Kidney tubule cell (primary cell): ENCODE measurements around the gene CCDC89.
"Not testable (repeated sequence)": the region's sequence is repeated elsewhere in the genome, so short reads cannot be mapped to it uniquely, and the experiment has no call there.

Experiments used
- DNase-seq: peaks from one replicate; pipeline ENCODE4 v3.0.0-alpha.2; 2018; ENCODE audit warnings: low spot score

The CCDC89 gene

DNA sequence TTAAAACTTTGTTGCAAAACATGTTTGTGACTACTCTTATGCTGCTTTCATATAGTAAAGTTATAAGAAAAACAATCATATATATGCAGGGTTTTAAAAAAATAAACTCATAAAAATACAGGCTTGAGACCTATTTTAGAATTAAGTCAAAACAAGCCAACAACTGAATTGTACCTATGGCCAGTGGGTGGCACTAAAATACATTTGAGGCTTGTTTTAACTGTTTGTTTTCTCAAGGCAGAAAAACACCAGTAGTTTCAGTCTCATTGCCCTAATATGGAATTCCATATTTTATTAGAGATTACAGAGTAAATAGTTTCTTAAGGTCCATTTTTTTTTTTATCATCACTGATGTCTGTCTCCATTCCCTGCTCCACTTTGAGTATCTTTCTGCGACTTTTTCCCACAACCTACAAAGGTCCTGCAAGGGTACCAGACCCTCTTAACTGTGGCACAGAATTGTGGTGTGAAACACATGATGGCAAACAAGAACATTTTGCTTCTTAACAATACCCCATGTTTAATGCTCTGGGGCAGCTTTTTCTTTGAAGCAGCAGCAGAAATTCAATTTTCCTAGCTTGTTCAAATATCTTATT is 8.5 kb upstream of the CCDC89 start:
- DNase-seq: peak; percentile 45

DNA sequence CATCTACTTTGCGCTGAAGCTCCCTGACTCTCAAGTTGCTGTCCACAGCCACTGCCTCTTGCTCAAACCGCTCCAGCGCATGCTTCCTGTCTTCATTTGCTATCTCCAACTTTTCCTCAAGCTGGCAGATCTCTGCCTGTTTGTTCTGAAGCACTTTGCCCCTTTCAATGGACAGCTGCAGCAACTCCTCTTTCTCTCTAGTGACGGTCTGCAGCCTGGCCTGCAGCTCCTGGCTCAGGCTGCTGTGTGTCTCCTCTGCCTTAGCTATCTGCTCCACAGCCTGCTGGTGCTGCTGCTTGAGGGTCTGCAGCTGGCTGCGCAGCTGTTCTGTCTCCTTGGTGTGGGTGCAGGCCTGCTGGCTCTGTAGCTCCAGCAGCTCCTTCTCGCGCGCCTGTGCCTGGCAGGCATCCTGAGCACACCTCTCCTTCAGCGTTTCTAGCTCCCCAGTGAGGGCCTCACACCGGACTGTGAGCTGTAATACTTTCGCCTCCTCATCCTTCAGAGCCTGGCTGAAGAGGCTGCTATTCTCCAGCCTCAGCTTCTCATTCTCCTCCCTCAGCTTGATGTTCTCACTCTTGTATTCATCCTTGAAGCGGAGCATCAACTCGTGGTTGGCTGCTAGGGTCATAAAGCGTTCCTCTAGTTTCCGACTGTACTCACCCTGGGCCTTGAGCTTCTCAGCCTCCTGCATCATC is 723 bp downstream of the CCDC89 start:
- peak; percentile 22 for DNase-seq

DNA sequence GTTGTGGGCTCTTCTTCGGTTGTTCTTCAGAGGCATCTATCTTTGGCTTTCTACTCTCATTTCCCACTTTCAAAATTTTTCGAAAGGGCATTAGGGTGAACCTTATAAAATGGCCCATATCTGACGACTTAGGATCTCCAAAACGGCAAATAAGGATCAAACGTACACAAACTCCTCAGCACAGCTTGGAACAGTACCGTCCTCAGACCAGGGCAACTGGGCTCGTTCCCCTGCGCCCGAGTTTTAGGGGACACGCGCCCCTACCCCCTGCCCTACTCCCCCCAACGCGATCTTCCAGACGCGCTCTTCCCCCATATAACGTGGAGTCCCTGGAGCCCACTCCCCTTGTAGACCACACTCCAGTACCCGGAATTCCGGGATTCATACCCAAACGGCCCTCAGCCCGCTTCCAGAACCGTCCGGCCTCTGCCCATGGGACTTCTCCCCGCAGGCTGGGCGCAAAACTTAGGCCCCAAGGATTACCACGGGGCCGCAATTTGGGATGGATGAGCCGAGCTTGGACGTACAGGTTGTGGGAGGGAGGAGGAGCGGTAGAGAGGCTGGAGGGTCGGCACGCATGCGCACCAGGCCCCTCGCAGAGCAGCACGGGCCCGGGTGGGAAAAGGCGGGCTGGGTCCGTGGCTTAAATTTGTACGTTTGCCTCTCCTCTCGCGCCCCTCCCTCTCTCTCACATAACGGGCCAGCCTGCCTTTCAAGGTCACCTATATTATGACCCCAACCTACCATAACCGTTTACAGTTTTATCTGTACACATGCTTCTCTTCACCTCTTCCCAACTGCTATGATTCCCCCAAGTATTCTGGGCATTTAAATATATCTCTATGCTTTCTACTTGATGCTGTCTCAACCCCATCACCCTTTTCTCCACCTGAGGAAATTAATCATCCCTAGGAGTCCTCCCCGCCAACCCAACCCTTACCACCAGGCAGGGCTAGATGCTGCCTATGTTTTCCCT is 3.4 kb downstream of the CCDC89 start:
- DNase-seq: peak; percentile 63

DNA sequence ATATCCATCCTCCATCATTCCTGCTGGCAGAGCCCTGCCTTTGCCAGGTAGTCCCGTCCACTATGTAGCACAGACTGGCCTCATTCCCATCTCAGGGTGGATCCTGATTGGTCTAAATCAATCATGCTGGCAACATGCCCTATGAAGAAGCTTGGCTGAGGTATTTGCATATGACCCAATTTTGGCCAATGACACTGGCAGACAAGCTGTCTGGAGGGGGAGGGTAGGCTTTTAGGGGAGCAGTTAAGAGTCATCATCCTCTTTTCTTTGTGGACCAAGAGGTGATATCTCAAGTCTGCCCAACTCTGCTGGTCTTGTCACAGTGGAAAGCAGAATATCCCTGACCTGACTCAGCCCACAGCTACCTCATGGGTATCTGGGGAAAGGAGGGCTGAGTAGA is 5.1 kb downstream of the CCDC89 start:
- DNase-seq: peak; percentile 29

DNA sequence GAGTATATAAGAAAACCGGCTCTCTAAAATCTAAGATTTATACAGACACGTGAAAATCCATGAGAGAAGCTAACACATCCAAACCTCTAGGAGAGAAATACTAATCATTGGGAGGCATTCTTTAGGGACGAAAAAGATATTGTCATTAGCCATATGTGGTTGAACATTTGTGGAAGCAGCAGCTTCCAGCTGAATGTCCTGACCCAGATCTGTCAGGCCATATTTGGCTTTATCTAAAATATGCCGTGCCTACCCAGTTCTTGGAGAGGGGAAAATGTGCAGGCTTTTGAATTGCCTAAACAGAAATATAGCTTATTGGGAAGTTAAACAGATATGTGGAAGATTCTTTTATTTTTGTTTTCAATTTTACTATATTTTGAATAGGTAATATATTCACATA is 6.4 kb downstream of the CCDC89 start:
- no peak for DNase-seq

DNA sequence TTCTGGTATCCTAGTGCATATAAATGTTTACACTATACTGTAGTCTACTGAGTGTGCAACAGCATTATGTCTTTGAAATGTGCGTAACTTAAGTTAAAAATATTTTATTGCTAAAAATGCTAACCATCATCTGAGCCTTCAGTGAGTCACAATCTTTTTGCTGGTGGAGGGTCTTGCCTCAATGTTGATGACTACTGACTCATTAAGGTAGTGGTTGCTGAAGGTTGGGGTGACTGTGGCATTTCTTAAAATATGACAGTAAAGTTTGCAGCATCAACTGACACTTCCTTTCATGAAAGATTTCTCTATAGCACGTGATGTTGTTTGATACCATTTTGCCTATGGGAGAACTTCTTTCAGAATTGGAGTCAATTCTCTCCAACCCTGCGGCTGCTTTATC is 12.6 kb downstream of the CCDC89 start:
- DNase-seq: no peak

DNA sequence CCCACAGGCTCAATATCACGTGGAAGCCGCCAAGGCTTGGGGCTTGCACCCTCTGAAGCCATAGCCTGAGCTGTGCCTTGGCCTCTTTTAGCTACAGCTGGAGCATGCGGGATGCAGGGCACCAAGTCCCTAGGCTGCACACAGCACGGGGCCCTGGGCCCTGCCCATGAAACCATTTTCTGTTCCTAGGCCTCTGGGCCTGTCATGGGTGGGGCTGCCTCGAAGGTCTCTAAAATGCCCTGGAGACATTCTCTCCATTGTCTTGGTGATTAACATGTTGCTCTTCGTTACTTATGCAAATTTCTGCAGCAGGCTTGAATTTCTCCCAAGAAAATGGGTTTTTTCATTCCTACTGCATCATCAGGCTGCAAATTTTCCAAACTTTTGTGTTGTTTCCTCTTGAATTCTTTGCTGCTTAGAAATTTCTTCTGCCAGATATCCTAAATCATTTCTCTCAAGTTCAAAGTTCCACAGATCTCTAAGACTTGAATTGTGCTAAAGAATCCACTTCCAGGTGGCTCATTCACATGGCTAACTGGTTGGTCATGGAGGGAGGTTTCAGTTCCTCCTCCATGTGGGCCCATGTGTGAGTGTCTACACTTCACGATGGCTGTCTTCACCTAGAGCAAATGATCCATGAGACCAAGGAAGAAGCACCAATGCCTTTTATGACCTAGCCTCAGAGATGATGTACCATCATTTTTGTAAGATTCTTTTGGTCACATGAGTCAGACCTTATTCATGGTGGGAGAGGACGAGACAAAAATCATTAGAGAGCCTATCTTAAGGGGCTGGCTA is 13.7 kb downstream of the CCDC89 start:
- DNase-seq: peak; percentile 17

DNA sequence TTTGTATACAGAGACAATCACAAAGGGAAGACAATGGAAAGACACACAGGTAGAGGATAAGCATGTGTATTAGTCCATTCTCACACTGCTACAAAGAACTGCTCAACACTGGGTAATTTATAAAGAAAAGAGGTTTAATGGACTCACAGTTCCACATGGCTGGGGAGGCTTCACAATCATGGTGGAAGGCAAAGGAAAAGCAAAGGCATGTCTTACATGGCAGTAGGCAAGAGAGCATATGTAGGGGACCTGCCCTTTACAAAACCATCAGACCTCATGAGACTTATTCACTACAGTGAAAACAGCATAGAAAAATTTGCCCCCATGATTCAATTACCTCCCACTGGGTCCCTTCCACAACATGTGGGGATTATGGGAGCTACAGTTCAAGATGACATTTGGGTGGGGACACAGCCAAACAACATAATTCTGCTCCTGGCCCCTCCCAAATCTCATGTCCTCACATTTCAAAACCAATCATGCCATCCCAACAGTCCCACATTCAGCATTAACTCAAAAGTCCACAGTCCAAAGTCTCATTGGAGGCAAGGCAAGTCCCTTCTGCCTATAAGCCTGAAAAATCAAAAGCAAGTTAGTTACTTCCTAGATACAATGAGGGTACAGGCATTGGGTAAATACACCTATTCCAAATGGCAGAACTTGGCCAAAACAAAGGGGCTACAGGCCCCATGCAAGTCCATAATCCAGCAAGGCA is 14.9 kb downstream of the CCDC89 start:
- DNase-seq: not testable (repeated sequence)

DNA sequence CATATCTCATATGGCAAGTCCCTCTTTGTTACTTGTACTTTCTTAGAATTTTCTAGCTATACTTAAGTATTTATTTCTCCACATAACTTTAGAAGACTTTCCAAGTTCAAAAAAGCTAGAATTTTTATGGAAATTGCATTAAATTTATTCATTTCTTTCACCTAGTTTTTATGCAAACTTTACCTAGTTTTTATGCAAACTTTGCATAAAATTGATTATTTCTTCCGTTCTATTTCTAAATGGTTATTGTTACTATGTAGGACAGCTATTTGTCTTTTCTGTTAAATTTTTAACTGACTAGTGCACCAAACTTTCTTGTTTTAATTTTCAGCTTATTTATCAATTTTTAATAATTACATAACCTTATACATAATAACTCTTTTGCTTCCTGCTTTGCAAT is 17.8 kb downstream of the CCDC89 start:
- no peak for DNase-seq

DNA sequence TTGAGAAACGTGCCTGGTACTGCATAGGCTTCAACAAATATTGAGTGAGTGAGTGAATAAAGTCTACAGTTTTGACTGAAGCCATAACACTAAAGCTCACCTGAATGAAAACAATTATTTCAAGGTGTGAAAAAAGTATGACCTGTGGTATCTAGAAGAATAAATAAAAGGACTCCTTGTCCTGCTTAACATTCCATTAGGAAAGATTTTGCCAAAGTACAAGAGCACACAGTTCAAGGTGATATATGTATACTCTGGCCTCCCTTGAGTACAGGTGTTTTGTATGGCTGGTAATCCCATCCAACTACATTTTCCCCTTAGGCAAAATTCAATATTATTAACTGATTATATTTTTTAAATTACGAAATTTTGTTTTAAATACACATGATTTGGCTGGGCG is 19.3 kb downstream of the CCDC89 start:
- no peak for DNase-seq

DNA sequence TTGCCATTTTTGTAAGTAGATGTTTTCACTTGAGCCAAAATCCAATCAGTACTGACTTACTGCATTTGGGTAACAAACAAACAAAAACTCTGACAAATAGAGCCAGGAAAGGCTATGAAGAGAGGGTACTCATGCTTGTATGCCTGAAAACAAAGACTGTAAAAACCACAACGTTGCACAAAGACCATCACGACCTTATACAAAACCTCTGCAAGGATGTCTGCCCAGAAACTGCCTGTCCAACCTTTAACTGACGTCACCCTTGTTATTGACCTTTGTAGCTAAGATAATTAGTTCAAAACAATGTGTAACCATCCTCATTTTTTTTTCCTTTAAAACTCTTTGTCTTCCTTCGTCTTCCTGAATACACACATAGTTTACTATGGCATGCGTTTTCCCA is 20.3 kb downstream of the CCDC89 start:
- DNase-seq: peak; percentile 37

DNA sequence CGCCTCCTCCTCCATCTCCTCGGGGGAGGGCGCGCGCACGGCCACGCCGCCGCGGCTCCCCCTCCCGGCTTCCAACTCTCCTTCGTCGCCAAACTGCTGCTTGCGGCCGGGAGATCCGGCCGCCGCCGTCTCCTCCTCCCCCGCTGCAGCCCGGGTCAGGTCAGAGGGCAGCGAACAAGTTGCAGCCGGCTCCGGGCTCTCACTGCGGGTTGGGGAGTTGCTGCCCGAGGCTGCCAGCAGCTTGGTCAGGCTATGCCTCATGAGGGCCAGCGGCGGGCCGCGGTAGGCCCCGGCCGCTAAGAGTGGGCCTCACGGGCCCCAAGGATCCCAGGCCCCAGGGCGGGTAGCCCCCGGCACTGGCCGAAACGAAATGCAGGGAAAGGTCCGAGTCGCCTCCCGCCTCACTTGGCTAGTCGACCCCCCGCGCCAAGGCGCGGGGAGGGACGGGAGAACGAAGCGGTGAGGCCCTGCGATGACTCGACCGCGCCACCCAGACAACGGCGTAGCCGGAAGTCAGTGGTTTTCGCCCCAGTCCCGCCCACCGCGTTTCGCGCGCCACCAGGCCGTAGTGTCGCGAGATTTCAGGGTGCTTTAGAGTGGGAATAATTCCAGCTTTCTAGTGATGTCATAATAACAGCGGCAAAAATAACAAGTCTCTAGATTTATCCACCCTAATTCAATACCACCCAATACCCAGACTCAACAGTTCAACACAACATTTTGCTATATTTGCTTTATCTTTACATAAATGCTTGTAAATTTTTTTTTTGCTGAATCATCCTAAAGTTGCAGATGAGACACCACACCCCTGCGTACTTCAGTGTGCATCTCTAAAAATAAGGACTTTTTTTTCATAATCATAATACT is 21.1 kb downstream of the CCDC89 start, which contains the start of gene CREBZF:
Gene CREBZF (minus strand): TSS at position 515 of the 867 bp plus-strand sequence. CDS start 254 bp downstream, at position 261.
- DNase-seq: peak; percentile 95

DNA sequence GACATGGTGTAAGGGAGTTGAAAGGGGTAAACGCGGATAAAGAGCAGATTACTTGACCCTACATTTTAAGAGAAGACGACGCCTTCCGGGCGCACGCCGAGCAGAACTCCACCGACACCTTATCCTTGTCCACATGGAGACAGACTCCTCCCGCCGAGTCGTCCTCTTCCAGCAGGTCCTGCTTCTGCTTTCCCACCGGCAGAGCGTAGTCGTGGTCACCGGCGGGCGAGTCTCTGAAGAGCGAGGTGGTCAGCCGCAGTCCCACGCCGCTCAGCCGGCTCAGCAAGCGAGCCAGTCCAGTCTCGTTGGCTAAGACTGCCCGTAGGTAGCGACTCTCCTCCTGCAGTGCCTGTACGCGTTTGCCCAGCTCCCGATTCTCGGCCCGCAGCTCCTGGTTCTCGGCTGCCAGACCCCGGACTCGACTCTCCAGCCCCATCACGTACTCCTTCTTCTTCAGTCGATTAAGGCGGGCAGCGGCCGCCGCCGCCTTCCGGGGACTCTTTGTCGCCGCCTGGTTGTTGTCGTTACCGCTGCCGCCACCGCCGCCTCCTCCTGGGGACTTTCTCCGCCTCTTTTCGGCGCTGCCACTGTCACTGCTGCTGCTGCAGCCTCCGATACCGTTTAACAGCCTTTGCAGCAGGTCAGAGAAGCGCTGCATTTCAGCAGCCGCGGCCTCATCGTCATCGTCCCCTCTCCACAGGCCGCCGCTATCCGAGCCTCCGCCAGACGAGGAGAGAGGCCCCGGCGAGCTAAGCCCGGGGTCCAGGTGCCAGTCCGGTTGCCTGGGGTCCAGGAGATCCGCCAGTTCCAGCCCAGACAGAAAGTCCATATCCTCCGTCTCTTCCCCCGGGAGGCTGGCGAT is 22.0 kb downstream of the CCDC89 start:
- peak; percentile 76 for DNase-seq

DNA sequence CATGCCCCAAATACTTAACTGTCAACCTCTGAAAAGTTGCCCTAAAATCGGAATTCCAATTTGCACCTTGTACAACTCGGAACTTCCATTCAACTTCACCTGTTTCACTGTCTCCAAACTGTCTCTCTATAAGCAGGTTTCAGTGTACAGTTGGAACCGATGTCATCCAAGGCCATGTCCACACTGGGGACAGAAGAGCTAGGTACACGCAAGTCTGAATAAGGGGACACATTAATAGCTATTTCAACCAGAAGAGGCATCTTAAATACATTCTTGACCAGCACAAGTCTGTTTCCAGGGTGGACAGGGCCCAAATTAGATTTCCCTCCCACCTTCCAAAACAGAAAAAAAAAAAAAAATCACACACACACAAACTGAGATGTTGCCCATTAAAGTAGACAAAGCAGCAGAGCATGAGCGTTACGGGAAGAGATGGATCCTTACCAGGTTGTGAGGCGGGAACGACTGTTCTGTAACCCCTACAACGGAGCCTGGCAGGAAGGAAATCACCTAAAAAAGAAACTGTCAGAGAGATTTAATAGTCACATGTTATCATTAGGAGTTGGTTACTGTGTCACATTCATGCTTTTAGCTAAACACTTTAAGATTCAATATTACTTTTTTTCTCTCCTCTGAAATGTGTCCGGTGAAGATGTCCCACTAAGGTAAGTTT is 22.8 kb downstream of the CCDC89 start:
- peak; percentile 22 for DNase-seq

DNA sequence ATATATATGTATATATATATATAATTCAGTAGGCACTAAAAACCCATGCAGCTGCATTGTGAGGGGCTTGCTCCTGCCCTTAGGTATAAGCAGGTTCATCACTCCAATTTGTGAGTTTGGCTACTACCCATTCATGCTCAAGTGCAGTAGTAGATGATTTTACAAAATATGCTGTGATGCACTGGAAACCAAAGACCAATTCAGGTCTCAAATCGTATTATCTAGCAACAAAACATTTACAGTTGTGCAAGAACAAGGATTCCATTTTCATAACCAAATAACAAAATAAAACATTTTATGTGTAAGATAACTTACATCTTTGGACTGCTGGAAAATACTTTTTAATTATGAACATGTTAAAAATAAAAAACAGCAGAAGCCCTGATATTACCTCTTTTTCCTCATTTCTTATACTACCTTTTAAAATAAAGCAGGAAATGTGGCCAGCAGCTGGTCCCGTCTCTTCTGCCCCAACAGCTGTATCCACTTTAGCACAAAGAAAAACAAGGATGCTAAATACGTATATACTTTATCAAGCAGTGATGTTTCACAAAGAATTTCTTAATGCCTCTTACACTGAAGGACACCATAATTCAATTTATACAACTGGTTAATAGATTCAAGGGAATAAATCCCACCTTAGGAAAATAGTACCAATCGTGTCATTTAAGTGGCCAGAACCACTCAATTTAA is 23.9 kb downstream of the CCDC89 start:
- DNase-seq: no peak

DNA sequence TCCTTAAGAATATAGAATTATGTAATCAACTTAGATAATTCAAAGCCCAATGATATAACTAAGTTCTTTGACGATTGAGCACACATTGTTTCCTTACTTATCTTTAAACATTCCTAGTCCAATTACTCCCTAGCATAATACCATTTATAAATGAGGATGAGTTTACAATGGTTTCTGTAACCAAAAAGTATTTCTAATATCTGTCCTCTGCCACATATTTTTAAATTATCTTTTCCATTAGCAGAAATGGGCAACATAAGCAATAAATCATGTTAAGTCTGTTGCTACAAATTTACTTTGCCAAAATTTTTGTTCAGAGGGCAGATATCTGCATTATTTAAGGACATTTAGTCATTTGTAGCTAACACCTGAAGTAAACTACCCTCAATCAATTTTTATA is 27.8 kb downstream of the CCDC89 start:
- no peak for DNase-seq

DNA sequence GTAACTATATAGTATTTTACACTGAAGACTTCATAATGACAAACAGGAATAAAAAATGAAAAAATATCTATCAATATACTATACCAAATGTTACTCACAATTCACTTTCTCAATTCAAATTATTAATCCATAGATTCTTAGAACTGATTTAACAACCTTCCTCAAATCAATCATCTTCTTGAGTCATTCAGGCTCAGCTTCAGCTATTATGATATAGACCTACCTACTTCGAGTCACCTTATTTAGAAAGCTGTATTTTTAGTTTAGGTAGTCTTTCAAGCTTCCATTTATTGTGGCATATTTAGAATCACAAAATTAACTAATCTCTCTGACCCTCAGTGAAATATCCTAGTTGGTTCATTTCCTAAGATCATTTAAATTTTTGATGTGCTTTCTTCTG is 29.2 kb downstream of the CCDC89 start:
- no peak for DNase-seq

DNA sequence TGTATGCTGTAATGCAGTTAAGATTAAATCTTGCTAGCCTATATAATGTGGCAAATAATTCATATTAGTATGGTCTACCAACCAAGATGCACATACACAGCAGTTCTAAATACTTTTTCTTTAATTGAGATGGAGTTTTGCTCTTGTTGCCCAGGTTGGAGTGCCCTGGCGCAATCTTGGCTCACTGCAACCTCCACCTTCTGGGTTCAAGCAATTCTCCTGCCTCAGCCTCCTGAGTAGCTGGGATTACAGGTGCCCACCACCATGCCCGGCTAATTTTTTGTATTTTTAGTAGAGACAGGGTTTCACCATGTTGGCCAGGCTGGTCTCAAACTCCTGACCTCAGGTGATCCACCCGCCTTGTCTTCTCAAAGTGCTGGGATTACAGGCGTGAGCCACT is 31.7 kb downstream of the CCDC89 start:
- DNase-seq: not testable (repeated sequence)
